Endothelial cell of umbilical vein (primary cell): ENCODE measurements around the gene GJB5. TPM values are rescaled to one million over a fixed set of nuclear protein-coding genes. Genes with fewer than 3 reads are reported as not detected.

Experiments
- BruUV-seq: library from RNA; stranded (reverse); fragments of 400-500 nt; replicated peaks from 2 replicates; lab custom pipeline; 2021; lab: Mats Ljungman, UMichigan
- CTCF ChIA-PET: fragments of 300-600, 350-600 bp; sonication (Branson Sonifier 250); formaldehyde crosslinking; loops from one replicate; lab custom pipeline; 2021; ENCODE audit warnings: antibody characterized with exemption, inconsistent platforms; lab: Charles Lee
- POLR2A ChIA-PET: fragments of 300-600, 350-600 bp; sonication (Branson Sonifier 250); formaldehyde crosslinking; loops from one replicate; lab custom pipeline; 2021; ENCODE audit warnings: antibody characterized with exemption, inconsistent platforms; lab: Charles Lee
- DNase-seq: peaks from one replicate; pipeline ENCODE4 v3.0.0-alpha.2; 2011; ENCODE audit warnings: low read depth, low spot score
- FAIRE-seq: peaks from 2 replicates; lab custom pipeline; 2011; peaks lifted over from hg19 to GRCh38; lab: Jason Lieb, UNC
- H2AFZ ChIP-seq: 2 replicates; pipeline ENCODE4 v1.6.0; 2012; ENCODE audit warnings: low read depth, low read length, control low read depth, inconsistent platforms
- H3K27ac ChIP-seq: 2 replicates; pipeline ENCODE4 v1.5.1; 2011; ENCODE audit warnings: low read depth, mild to moderate bottlenecking, control low read depth, low read length, moderate library complexity; ENCODE audit not compliant: insufficient read depth
- H3K27me3 ChIP-seq, 2 experiments: 2 replicates each; pipeline versions ENCODE4 v1.6.0 to v1.6.1; 2011; ENCODE audit warnings: low read length in 2 of 2, mixed read lengths in 1 of 2; ENCODE audit not compliant: control insufficient read depth in 2 of 2, insufficient read depth in 2 of 2
- H3K36me3 ChIP-seq, 2 experiments: 2 replicates in 1 of 2; 3 replicates in 1 of 2; pipeline ENCODE4 v1.5.1; 2011; ENCODE audit warnings: low read length in 2 of 2, mild to moderate bottlenecking in 1 of 2, moderate library complexity in 1 of 2; ENCODE audit not compliant: control insufficient read depth in 2 of 2, insufficient read depth in 2 of 2; ENCODE audit errors: extremely low read depth in 1 of 2
- H3K4me1 ChIP-seq: 3 replicates; pipeline ENCODE4 v1.5.1; 2011; ENCODE audit warnings: mild to moderate bottlenecking, low read length; ENCODE audit not compliant: control insufficient read depth, insufficient read depth; ENCODE audit errors: extremely low read depth
- H3K4me2 ChIP-seq: 2 replicates; pipeline ENCODE4 v1.6.1; 2011; ENCODE audit warnings: low read length, control low read depth, mixed read lengths; ENCODE audit not compliant: insufficient read depth
- H3K4me3 ChIP-seq, 3 experiments: fragments of 200-600 bp in 1 of 3; sonication (generic), shearing (Covaris generic) in 1 of 3; replicated peaks in 1 of 3; 2 replicates each; pipeline ENCODE4 v1.5.1; 2011 to 2016; ENCODE audit warnings: control low read depth in 3 of 3, low read length in 3 of 3, mild to moderate bottlenecking in 2 of 3, inconsistent platforms in 1 of 3, low read depth in 1 of 3, moderate library complexity in 1 of 3; ENCODE audit not compliant: insufficient read depth in 1 of 3
- H3K79me2 ChIP-seq: 2 replicates; pipeline ENCODE4 v1.6.0; 2012; ENCODE audit warnings: low read length, inconsistent platforms; ENCODE audit not compliant: control insufficient read depth, insufficient read depth
- H3K9ac ChIP-seq: replicated peaks from 2 replicates; pipeline ENCODE3; 2011; ENCODE audit warnings: low read length, control low read depth; ENCODE audit not compliant: insufficient read depth; ENCODE audit errors: extremely low read depth
- H3K9me1 ChIP-seq: replicated peaks from 3 replicates; pipeline ENCODE4 v1.6.0; 2011; ENCODE audit warnings: mild to moderate bottlenecking, low read length; ENCODE audit not compliant: control insufficient read depth, insufficient read depth; ENCODE audit errors: extremely low read depth
- H3K9me3 ChIP-seq: replicated peaks from 2 replicates; pipeline ENCODE4 v1.5.1; 2012; ENCODE audit warnings: low read length, inconsistent platforms; ENCODE audit not compliant: control insufficient read depth, insufficient read depth
- H4K20me1 ChIP-seq: replicated peaks from 2 replicates; pipeline ENCODE3; 2011; ENCODE audit warnings: mild to moderate bottlenecking, low read length; ENCODE audit not compliant: control insufficient read depth, insufficient read depth; ENCODE audit errors: extremely low read depth
- CTCF ChIP-seq, 2 donors: IDR thresholded peaks; 1 replicate in 1 of 2; 2 replicates in 1 of 2; pipeline ENCODE4 v1.5.1; 2011; ENCODE audit warnings: low read length in 2 of 2, mild to moderate bottlenecking in 2 of 2, moderate library complexity in 2 of 2, control low read depth in 1 of 2, inconsistent platforms in 1 of 2, low read depth in 1 of 2; ENCODE audit not compliant: insufficient read depth in 1 of 2; ENCODE audit errors: extremely low read depth in 1 of 2
- FOS ChIP-seq: IDR thresholded peaks from 2 replicates; pipeline ENCODE4 v1.6.1; 2011; ENCODE audit warnings: mild to moderate bottlenecking, low read length, moderate library complexity, borderline replicate concordance; ENCODE audit not compliant: insufficient read depth
- GATA2 ChIP-seq: IDR thresholded peaks from 2 replicates; pipeline ENCODE4 v1.7.0; 2011; ENCODE audit warnings: low read depth, mild to moderate bottlenecking, moderate library complexity, mixed read lengths, low read length; ENCODE audit not compliant: insufficient read length, insufficient read depth
- JUN ChIP-seq: IDR thresholded peaks from 2 replicates; pipeline ENCODE4 v1.6.1; 2011; ENCODE audit warnings: borderline replicate concordance, low read depth; ENCODE audit not compliant: insufficient read length, insufficient read depth
- MYC ChIP-seq: IDR thresholded peaks from one replicate; pipeline ENCODE4 v1.6.1; 2011; ENCODE audit warnings: mild to moderate bottlenecking, low read depth, low read length
- dilution Hi-C: fragments of 300-500 bp; cut with MboI; formaldehyde crosslinking; loops from one replicate; pipeline ENCODE4 v1.15.0; 2019; ENCODE audit warnings: low sequenced_read_pairs; ENCODE audit not compliant: extremely low pct_ligation_motif_present
- intact Hi-C: fragments of 100-400 bp; cut with micrococcal nuclease; formaldehyde crosslinking; loops from one replicate; pipeline ENCODE4 v1.10.0; 2022
- polyA plus RNA-seq, 4 experiments: library from polyadenylated mRNA; depleted of rRNA in 3 of 4; stranded (reverse) in 3 of 4; unstranded in 1 of 4; fragments of >200 nt; gene quantifications; 2 replicates each; pipeline versions ENCODE4 v1.2.1 to v1.2.3, GENCODE V29; 2011 to 2012; ENCODE audit warnings: missing spikeins in 1 of 4
- total RNA-seq: library from RNA; stranded (reverse); gene quantifications from 2 replicates; pipeline ENCODE4 v1.2.3, GENCODE V29; 2021

Gene GJB5
- total and polyA plus RNA-seq, 2 donors (not counting 3 experiments of a cell fraction or from before 2014, with no cell fraction given) = not detected

- Histone ChIP-seq H3K9ac (no peak overlapping the region), H3K36me3 (peaks cover 0 to 15% of the 10 kb centered on the region in 2 experiments), H3K4me1 (no peaks in the 10 kb centered on the region), H4K20me1 (no peaks in the 10 kb centered on the region), H3K27me3 (peaks cover 25 to 30% of the 10 kb centered on the region in 2 experiments), H2AFZ (no peak overlapping the region), H3K9me3 (no peaks in the 10 kb centered on the region), H3K79me2 (no peaks in the 10 kb centered on the region), H3K27ac (no peak overlapping the region), H3K4me3 (peak overlapping the region in 1 of 3 experiments; percentile 52), H3K4me2 (no peak overlapping the region), H3K9me1 (no peaks in the 10 kb centered on the region)
- dilution Hi-C loops (no loop called here), intact Hi-C loops (no loop called here)
- DNase-seq (no peak), FAIRE-seq (no peak)
- BruUV-seq = no TSS peak
- POLR2A ChIA-PET = no interaction called here
- CTCF ChIA-PET = interaction anchor here (0.7 to 2.2 kb wide), 3 partner anchors 55 to 62 kb away, joined by 3 to 11 read pairs (median 3); partner anchors contain the start of gene SMIM12
- TF ChIP-seq CTCF (IDR thresholded peaks at IDR 0.05; ENCODE audit: extremely low read depth in 1 of 2, insufficient read depth in 1 of 2, low read depth in 1 of 2, low read length in 2 of 2) (no peak), GATA2 (no peak), MYC (no peak), JUN (no peak), FOS (no peak)
These were observed 42.1 kb downstream of the GJB5 start for GRCh38 chr1:34796990-34797389.
